NCI-H446 (cell line): Measurements from ENCODE around the gene ARFRP1.
A peak's percentile ranks its signal among the peaks of the same experiment; 100 is the strongest.
"Not testable (repeated sequence)": the region's sequence is repeated elsewhere in the genome, so short reads cannot be mapped to it uniquely, and the experiment has no call there.

Source experiments
- DNase-seq, 2 experiments: peaks; one replicate each; lab custom pipeline; 2025; lab: John Stamatoyannopoulos, UW

The ARFRP1 gene

GRCh38 chr20:63655249-63655648 lies 52.5 kb downstream of the ARFRP1 start:
- DNase-seq, result no peak

- no peak for DNase-seq
These were observed 53.7 kb downstream of the ARFRP1 start for GRCh38 chr20:63653974-63654668.

DNA sequence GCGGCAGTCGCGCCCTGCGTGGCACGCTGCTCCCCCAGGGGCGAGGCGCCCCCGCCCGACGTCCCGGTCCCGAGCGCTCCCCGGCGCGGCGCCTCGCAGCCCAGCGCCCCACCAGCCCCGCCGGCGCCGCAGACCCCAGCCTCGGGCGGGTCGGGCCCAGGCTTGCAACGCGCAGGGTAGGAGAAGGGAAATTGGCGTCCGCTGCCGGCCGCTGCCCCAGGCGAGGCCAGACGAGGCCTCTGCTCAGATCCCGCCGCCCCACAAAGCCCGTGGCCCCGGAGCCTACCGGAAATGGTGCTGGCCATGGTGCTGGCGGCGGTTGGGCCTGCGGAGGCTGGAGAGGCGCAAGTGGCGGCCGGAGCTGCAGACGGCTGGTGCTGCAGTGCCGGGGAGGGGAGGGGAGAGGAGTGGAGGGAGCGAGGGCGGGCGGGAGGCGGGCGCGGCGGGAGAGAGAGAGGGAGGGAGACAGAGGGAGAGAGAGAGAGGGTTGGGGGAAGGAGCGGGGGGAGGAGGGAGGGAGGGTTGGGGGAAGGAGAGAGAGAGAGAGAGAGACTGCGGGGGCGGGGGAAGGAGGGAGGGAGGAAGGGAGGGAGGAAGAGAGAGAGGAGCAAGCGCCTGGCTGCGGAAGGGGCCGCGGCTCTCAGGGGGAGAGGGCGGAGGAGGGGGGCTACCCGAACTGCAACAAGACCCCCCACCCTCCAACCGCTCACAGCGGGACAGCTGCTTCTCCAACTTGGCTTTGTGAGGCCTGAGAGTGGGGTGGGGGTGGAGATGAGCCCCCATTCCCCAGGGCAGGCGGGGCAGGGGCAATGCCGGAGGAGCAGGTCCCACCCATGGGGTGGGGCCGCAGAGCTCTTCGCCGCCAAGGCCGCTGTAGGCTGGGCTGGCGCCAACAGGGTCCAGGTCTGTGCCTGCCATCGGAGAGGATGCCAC lies 54.5 kb downstream of the ARFRP1 start, which contains the start of gene STMN3:
Gene STMN3, minus strand, starts transcription at position 384 of the 933 bp plus-strand sequence. Its CDS starts 79 bp downstream, at position 305.
- DNase-seq, result peak; percentile 80 to 84

DNA sequence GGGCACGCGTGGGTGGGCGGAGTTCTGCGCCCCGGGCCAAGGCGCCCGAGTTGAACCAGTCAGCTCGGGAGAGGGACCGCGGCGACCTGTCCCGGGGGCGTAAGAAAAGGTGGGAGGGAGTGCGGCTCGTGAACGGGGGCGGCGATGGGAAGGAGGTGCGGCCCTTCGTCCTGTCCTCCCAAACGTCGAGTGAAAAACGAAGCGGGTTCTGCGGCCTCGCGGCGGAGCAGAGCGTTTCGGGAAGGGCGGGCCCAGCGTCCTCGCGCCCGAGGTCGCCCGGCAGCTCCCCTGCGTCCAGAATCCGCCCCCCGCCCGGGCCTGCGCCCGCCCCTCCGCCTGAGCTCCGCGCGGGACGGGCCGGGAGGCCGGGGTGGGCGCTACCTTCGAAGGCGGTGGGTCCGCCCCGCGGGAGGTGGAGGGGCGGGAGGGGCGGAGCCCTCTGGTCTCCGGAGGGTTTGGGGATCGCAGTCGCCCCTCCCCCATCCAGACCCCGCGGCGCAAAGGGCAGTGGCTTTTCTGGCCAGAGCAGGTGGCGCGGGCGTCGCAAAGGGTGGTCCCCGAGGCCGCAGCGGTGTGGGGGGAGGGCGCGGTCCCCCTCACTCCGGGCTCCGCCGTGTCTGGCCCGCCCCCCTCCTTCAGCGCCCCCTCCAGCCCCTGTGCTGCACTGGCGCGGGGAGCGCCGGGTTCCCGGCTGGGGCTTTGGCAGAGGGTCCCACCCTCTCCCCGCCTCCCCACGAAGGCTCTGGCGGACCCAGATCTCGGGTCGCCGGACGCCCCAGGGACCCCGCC lies 55.4 kb downstream of the ARFRP1 start:
- peak in 1 of 2 experiments; percentile 78 for DNase-seq

DNA sequence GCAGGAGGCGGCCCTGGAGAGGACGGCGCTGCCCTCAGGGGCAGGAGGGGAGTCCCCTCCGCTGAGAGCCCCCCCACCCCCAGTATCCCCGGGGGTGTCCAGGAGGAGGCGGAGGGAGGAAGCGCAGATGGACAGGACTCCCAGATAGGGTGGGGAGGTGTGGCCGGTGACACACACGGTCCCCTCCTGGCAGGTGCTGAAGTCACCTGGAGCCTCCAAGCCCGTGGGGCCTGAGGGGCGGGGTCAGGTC lies 55.9 kb downstream of the ARFRP1 start:
- DNase-seq, result no peak

DNA sequence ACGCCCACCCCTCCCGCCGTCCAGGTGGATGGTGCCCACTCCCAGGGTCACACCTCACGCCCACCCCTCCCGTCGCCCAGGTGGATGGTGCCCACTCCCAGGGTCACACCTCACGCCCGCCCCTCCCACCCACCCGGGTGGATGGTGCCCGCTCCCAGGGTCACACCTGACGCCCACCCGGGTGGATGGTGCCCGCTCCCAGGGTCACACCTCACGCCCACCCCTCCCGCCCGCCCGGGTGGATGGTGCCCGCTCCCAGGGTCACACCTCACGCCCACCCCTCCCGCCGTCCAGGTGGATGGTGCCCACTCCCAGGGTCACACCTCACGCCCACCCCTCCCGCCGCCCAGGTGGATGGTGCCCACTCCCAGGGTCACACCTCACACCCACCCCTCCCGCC lies 57.3 kb downstream of the ARFRP1 start:
- not testable (repeated sequence) for DNase-seq

- DNase-seq, result no peak
These were observed 58.7 kb downstream of the ARFRP1 start for GRCh38 chr20:63648895-63649589.
